Ovary (tissue), 3 donors: ENCODE data around the gene SMPD1.

Experiments used
- EP300 ChIP-seq: sonication (generic); formaldehyde crosslinking; IDR thresholded peaks from one replicate; pipeline ENCODE4 v1.6.1; 2017; ENCODE audit warnings: antibody characterized with exemption
- POLR2A ChIP-seq: fragments of 450-650 bp; IDR thresholded peaks from one replicate; pipeline ENCODE4 v1.6.1; 2017; ENCODE audit warnings: antibody characterized with exemption, mild to moderate bottlenecking, moderate library complexity
- TF ChIP-seq, protein P1 (sequence below), 3 donors: fragments of 450-650 bp in 2 of 3; fragments of 200-600 bp in 1 of 3; IDR thresholded peaks; one replicate each; pipeline versions ENCODE4 v1.5.1 to v1.8.0; 2016 to 2022; ENCODE audit warnings: antibody characterized with exemption in 3 of 3, mild to moderate bottlenecking in 1 of 3
- donor health status: DM: no; HTN: no; CAD: no.

DNA sequence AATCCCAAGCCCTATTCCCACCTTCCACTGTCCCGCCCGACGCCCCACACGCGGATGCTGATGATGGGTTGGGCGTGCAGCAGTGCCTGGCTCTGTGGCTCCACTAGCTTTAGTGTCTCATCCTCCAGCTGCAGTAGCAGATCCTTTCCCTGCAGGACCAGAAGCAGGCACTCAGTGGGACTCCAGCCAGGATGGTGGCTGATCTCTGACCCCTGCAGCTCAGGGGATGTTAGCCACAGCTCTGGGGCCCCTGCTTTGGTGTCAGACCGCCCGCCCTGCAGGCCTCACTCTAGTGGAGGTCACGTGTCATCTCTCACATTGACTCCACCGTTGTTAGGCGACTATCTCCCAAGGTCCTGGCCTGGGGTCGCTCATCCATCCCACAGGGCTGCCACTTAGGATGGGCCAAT is 11.8 kb downstream of the SMPD1 start:
- TF ChIP-seq, protein P1, sequence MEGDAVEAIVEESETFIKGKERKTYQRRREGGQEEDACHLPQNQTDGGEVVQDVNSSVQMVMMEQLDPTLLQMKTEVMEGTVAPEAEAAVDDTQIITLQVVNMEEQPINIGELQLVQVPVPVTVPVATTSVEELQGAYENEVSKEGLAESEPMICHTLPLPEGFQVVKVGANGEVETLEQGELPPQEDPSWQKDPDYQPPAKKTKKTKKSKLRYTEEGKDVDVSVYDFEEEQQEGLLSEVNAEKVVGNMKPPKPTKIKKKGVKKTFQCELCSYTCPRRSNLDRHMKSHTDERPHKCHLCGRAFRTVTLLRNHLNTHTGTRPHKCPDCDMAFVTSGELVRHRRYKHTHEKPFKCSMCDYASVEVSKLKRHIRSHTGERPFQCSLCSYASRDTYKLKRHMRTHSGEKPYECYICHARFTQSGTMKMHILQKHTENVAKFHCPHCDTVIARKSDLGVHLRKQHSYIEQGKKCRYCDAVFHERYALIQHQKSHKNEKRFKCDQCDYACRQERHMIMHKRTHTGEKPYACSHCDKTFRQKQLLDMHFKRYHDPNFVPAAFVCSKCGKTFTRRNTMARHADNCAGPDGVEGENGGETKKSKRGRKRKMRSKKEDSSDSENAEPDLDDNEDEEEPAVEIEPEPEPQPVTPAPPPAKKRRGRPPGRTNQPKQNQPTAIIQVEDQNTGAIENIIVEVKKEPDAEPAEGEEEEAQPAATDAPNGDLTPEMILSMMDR (IDR thresholded peaks at IDR 0.05), result no peak
- no peak for TF ChIP-seq EP300
- no peak for TF ChIP-seq POLR2A
